NCI-H187 (cell line): ENCODE data around the gene SH2B2.

Source experiments
- DNase-seq, 2 experiments: peaks; one replicate each; lab custom pipeline; 2025; lab: John Stamatoyannopoulos, UW

Gene SH2B2

GRCh38 chr7:102286237-102287110, at the start of gene SH2B2:
TSS of gene SH2B2 (plus strand) at chr7:102286868. CDS start at chr7:102300551, 13,683 bp downstream.
- peak in 1 of 2 experiments; percentile 37 for DNase-seq

- DNase-seq: no peak
These were observed 47.4 kb upstream of the SH2B2 start for GRCh38 chr7:102239206-102239820.

- DNase-seq: no peak
These were observed 45.2 kb upstream of the SH2B2 start for GRCh38 chr7:102241431-102241830.

GRCh38 chr7:102244601-102245000, 42.1 kb upstream of the SH2B2 start:
- DNase-seq: no peak

GRCh38 chr7:102248081-102248455, 38.6 kb upstream of the SH2B2 start:
- no peak for DNase-seq

GRCh38 chr7:102248456-102249395, 37.9 kb upstream of the SH2B2 start:
- DNase-seq: no peak

GRCh38 chr7:102251531-102252365, 34.9 kb upstream of the SH2B2 start:
- DNase-seq: no peak

- no peak for DNase-seq
These were observed 34.2 kb upstream of the SH2B2 start for GRCh38 chr7:102252366-102252982.

GRCh38 chr7:102253066-102253972, 33.3 kb upstream of the SH2B2 start:
- no peak for DNase-seq

- no peak for DNase-seq
These were observed 32.7 kb upstream of the SH2B2 start for GRCh38 chr7:102253973-102254370.

GRCh38 chr7:102254521-102254920, 32.1 kb upstream of the SH2B2 start:
- DNase-seq: no peak

- no peak for DNase-seq
These were observed 31.2 kb upstream of the SH2B2 start for GRCh38 chr7:102255501-102255900.

- no peak for DNase-seq
These were observed 30.8 kb upstream of the SH2B2 start for GRCh38 chr7:102255916-102256315.

- DNase-seq: no peak
These were observed 28.5 kb upstream of the SH2B2 start for GRCh38 chr7:102258073-102258748.

- DNase-seq: no peak
These were observed 27.9 kb upstream of the SH2B2 start for GRCh38 chr7:102258749-102259107.

GRCh38 chr7:102260856-102261255, 25.8 kb upstream of the SH2B2 start:
- DNase-seq: no peak

GRCh38 chr7:102261451-102261850, 25.2 kb upstream of the SH2B2 start:
- DNase-seq: no peak

GRCh38 chr7:102262546-102262945, 24.1 kb upstream of the SH2B2 start:
- DNase-seq: no peak

- no peak for DNase-seq
These were observed 22.2 kb upstream of the SH2B2 start for GRCh38 chr7:102264367-102264891.
